Body of pancreas (tissue), 4 donors: ENCODE measurements around the gene PMF1.

ENCODE experiments used
- POLR2A ChIP-seq, 3 donors: fragments of 450-650 bp; IDR thresholded peaks; one replicate each; pipeline ENCODE4 v1.6.1; 2016; ENCODE audit warnings: antibody characterized with exemption in 3 of 3, mild to moderate bottlenecking in 2 of 3
- TF ChIP-seq, protein P1 (sequence below), 7 experiments: fragments of 450-650 bp in 4 of 7; fragments of 200-600 bp in 3 of 7; sonication (generic) in 3 of 7; IDR thresholded peaks; one replicate each; pipeline ENCODE4 v1.5.1; 2016 to 2019; ENCODE audit warnings: antibody characterized with exemption in 7 of 7

DNA sequence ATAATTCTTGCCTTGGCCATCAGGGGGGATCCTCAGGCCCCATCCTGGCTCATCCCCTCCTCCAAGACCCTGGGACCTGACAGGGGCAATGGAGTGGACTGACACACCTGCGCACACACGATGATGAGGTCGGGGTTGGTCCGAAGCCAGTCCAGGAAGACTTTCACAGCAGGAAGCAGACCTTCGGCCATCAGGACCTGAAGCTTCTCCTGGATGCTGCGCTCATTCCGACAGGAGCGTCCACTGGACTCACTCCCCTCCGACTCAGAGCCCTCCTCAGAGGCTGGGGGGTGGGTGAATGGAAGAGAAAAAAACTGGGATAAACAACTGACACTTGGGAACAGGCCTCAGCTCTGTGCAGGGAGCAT is 50.5 kb downstream of the PMF1 start:
- TF ChIP-seq POLR2A (IDR thresholded peaks at IDR 0.05): no peak
- TF ChIP-seq, protein P1, sequence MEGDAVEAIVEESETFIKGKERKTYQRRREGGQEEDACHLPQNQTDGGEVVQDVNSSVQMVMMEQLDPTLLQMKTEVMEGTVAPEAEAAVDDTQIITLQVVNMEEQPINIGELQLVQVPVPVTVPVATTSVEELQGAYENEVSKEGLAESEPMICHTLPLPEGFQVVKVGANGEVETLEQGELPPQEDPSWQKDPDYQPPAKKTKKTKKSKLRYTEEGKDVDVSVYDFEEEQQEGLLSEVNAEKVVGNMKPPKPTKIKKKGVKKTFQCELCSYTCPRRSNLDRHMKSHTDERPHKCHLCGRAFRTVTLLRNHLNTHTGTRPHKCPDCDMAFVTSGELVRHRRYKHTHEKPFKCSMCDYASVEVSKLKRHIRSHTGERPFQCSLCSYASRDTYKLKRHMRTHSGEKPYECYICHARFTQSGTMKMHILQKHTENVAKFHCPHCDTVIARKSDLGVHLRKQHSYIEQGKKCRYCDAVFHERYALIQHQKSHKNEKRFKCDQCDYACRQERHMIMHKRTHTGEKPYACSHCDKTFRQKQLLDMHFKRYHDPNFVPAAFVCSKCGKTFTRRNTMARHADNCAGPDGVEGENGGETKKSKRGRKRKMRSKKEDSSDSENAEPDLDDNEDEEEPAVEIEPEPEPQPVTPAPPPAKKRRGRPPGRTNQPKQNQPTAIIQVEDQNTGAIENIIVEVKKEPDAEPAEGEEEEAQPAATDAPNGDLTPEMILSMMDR (IDR thresholded peaks at IDR 0.05): no peak
